ENCODE measurements around the gene ZSCAN16.
A peak's percentile ranks its signal among the peaks of the same experiment; 100 is the strongest.
"Not testable (repeated sequence)": the region's sequence is repeated elsewhere in the genome, so short reads cannot be mapped to it uniquely, and the experiment has no call there.

Gene ZSCAN16

GRCh38 chr6:28124350-28124970 lies at the start of gene ZSCAN16:
Gene ZSCAN16, plus strand, starts transcription at chr6:28124609. Its CDS starts 835 bp downstream, at chr6:28125444.
- peak; percentile 37 for DNase-seq

DNA sequence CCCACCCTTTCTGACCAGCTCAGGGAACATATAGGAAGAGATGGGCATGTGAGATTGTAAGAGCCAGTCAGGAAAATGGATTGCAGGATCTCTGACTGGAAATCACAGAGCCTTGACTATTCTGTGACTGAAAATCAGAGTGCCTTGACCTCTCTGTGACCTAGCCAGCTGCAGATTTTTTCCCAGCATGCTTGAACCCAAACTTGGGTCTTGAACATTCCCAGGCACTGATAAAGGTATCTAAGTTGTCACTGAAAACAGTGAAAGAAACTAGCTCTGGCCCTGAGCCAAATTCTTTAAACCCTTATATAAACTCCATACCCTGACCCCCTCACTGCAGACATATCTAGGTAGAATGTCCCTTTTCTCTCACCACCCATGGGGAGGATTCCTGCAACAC lies 46.4 kb upstream of the ZSCAN16 start:
- DNase-seq: no peak

DNA sequence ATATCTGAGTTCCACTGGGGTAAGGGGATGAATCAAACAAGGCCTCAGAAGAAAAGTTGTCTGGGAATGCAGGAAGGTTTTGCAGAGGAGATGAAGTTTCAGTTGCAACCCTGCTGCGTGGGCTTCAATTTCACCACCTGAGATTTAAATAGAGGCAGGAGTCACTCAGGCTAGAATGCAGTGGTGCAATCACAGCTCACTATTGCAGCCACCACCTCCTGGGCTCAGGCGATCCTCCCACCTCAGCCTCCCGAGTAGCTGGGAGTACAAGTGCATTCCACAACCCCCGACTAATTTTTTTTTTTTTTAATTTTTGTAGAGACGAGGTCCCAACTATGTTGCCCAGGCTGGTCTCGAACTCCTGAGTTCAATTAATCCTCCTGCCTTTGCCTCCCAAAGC lies 45.6 kb upstream of the ZSCAN16 start:
- no peak for DNase-seq

DNA sequence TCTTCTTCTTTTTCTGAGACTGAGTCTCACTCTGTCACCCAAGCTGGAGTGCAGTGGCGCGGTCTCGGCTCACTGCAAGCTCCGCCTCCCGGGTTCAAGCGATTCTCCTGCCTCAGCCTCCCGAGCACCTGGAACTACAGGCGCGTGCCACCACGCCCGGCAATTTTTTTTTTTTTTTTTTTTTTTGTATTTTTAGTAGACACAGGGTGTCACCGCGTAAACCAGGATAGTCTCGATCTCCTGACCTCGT lies 44.1 kb upstream of the ZSCAN16 start, which contains the start of gene ZNF165:
Gene ZNF165, plus strand, starts transcription at position 188 of the 250 bp plus-strand sequence. CDS start 4,913 bp downstream, outside the sequence.
- not testable (repeated sequence) for DNase-seq

DNA sequence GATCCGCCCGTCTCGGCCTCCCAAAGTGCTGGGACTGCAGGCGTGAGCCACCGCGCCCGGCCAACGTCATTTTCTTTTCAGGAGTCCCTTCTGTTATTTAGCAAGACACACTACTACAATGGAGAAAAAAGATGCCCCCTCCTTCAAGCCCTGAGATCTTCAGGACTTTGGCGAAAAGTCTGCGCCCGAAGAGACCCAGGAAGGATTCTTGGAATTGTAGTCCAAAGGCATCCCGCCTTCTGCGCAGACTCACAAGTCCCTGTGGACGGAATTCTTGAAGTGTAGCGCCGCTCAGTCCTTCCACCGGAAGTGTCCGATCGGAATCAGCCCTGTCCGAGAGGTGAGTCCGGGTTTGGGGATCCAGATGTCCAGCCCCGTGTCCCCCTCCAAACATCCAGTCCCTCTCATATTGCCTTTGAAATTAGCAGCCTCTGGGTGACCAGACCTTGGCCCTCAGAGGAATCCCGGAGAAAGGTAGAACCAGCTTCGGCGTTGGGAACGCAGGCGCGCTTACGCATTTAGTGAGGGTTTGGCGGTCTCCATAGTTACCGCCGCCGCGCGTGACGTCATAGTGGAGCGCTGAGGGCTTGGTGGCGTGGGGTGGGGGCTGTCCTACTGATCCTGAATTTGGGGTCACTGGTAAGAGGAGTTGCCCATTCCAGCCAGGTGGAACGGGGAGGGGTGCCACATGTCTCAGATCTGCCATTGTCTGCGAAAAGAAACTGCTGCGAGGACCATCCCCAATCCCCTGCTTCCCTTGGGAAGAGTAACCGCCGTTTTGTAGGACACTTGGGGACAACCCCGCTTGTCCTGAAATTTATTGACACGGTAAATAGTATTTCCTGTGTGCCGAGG lies 43.6 kb upstream of the ZSCAN16 start:
- DNase-seq: peak; percentile 57

- no peak for DNase-seq
Measured at GRCh38 chr6:28081486-28081751, 43.0 kb upstream of the ZSCAN16 start.

- no peak for DNase-seq
Measured at GRCh38 chr6:28082939-28083338, 41.5 kb upstream of the ZSCAN16 start.

GRCh38 chr6:28089054-28089453 lies 35.4 kb upstream of the ZSCAN16 start:
- DNase-seq: no peak

- DNase-seq: no peak
Measured at GRCh38 chr6:28090917-28091586, 33.4 kb upstream of the ZSCAN16 start.

- DNase-seq: not testable (repeated sequence)
Measured at GRCh38 chr6:28102222-28102621, 22.2 kb upstream of the ZSCAN16 start.

GRCh38 chr6:28102699-28103098 lies 21.7 kb upstream of the ZSCAN16 start:
- not testable (repeated sequence) for DNase-seq

- DNase-seq: peak; percentile 59
Measured at GRCh38 chr6:28104392-28105244, 19.8 kb upstream of the ZSCAN16 start.

GRCh38 chr6:28105245-28105639 lies 19.2 kb upstream of the ZSCAN16 start:
- no peak for DNase-seq

- no peak for DNase-seq
Measured at GRCh38 chr6:28107506-28107905, 16.9 kb upstream of the ZSCAN16 start.

DNA sequence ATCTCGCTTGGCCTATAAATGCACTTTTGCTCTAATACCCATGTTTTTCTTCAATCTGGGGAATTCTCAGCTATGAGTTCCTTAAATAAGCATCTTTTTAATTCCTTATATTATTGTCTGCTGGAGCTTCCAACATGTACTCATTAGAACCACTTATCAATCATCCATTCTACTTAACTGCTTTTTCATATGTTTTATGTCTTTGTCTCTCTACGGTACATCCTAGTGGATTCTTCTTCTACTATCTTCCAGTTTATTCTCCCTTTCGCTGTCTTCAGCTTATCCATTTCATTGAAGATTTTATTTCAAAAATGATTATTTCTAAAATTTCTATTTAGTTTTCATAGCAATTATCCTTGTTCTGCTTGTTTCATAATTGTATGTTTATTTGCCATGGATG lies 12.4 kb upstream of the ZSCAN16 start:
- DNase-seq: no peak

DNA sequence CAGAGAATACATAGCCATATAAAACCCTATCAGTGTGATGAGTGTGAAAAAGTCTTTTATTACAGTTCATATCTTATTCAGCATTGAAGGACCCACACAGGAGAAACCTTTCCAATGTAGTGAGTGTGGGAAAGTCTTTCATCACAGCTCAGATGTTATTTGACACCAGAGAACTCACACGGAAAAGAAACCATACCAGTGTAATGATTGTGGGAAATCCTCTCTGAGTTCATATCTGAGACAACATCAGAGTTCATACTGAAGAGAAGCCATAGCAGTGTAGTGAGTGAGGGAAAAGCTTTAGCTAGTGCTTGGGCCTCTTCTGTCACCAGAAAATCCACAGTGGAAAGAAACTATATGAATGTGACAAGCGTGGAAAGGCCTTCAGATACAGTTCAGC lies 8.6 kb upstream of the ZSCAN16 start:
- DNase-seq: no peak

- DNase-seq: no peak
Measured at GRCh38 chr6:28117386-28118050, 6.9 kb upstream of the ZSCAN16 start.

GRCh38 chr6:28118217-28118616 lies 6.2 kb upstream of the ZSCAN16 start:
- DNase-seq: no peak

DNA sequence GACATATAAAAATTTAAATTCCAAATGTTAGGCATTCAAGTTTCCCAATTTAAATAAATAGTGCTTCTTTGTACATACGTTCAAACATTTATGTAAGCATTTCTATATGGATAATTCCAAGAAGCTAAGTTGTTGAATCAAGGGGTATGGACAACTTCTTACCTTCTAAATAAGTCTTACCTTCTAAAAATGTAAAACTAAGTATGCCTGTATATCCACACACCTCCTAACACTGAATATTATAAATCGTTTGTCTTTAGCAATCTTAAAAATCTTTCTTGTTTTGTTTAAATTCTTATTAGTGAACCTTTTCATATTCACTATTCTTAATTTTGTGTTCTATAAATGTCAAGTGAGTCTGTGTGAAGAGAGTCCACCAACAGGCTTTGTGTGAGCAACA lies 2.5 kb upstream of the ZSCAN16 start:
- DNase-seq: no peak

GRCh38 chr6:28122283-28122682 lies 2.1 kb upstream of the ZSCAN16 start:
- not testable (repeated sequence) for DNase-seq

DNA sequence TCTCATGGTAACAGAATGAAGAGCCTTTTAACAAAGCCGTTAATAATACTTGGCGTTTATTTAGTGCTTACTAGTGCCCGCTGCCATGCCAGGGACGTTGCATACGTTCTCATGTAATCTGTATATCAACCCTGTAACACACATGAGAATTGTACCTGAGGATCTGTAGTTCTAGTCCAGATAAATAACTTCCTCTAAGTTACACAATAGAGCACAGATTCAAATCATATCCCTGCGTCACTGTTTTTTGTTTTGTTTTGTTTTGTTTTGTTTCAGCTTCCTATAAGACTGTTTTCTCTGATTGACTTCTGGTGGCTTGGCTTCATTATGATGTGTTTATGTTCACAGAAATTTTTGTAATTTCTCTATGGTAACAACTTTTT lies 553 bp downstream of the ZSCAN16 start:
- no peak for DNase-seq

DNA sequence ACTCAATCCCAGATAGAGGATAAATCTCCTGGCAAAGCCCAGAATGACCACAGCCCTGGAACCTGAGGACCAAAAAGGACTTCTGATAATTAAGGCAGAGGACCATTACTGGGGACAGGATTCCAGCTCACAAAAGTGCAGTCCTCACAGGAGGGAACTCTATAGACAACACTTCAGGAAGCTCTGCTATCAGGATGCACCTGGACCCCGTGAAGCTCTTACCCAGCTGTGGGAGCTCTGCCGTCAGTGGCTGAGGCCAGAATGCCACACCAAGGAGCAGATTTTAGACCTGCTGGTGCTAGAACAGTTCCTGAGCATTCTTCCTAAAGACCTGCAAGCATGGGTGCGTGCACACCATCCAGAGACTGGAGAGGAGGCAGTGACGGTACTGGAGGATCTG lies 992 bp downstream of the ZSCAN16 start:
- DNase-seq: no peak

DNA sequence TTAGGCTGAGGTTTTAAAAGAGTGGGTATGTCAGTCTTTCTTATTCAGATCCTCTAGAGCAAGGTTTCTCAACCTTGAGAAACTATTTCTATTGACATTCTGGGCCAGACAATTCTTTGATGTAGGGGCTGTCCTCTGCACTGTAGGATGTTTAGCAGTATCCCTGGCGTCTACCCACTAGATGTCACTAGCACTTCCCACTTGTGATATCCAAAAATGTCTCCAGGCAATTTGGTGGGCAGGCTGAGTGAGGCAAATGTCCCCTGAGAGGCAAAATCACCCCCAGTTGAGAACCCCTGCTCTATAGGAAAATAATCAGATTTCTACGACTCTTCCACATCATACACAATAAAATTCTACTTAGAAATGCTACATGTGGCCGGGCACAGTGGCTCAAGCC lies 9.6 kb downstream of the ZSCAN16 start:
- DNase-seq: no peak
